Neural progenitor cell (in vitro differentiated cells): ENCODE measurements around the gene TECR.

ENCODE experiments used
- EZH2 ChIP-seq: fragments of 200-600 bp; sonication (generic); IDR thresholded peaks from 2 replicates; pipeline ENCODE4 v1.6.1; 2017; ENCODE audit warnings: antibody characterized with exemption, mild to moderate bottlenecking, moderate library complexity
- TF ChIP-seq, protein P1 (sequence below): fragments of 200-600 bp; sonication (generic); IDR thresholded peaks from 2 replicates; pipeline ENCODE4 v1.5.1; 2017; ENCODE audit warnings: antibody characterized with exemption, mild to moderate bottlenecking

DNA sequence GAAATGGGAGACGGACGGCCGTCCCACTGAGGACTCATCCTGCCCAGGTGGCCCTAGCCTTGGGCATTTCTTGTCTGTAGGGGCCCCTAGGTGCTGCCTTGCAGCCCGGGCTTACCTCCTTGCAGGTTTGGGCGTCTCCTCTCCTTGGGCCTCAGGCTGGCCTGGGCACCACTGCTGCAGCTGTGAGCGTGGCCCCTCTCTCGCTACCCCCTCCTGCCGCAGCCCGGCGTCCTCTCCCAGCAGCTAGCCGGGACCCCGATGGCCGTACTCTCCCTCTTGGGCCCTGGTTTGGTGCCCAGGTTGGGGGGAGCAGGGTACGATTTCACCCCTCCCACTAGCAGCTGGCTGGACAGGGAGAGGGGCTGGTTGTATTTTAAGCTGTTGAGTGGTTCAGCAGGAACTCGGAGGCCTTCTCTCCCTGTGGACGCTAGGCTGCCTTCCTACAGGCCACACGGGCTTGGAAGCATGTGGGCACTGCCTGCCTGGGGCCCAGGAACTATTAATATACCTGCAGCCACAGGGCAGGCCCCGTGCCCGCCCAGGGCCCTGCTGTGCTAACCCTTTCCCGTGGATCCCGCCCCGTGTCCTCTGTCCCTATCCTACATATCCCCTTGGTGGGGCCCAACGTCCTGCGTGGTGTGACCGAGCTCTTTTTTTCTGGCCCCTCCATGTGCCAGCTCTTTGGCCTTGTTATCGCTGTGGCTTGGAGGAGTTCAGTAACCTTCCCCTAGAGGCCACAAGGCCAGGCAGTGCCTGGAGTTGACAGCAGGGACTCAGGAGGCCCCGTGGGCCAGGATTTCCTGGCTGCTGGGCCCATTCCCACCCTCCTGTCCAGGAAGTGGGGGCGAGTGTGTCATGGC is 30.8 kb downstream of the TECR start:
- TF ChIP-seq, protein P1, sequence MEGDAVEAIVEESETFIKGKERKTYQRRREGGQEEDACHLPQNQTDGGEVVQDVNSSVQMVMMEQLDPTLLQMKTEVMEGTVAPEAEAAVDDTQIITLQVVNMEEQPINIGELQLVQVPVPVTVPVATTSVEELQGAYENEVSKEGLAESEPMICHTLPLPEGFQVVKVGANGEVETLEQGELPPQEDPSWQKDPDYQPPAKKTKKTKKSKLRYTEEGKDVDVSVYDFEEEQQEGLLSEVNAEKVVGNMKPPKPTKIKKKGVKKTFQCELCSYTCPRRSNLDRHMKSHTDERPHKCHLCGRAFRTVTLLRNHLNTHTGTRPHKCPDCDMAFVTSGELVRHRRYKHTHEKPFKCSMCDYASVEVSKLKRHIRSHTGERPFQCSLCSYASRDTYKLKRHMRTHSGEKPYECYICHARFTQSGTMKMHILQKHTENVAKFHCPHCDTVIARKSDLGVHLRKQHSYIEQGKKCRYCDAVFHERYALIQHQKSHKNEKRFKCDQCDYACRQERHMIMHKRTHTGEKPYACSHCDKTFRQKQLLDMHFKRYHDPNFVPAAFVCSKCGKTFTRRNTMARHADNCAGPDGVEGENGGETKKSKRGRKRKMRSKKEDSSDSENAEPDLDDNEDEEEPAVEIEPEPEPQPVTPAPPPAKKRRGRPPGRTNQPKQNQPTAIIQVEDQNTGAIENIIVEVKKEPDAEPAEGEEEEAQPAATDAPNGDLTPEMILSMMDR = no peak
- TF ChIP-seq EZH2 = no peak
